ENCODE measurements around the gene TRIO.

DNA sequence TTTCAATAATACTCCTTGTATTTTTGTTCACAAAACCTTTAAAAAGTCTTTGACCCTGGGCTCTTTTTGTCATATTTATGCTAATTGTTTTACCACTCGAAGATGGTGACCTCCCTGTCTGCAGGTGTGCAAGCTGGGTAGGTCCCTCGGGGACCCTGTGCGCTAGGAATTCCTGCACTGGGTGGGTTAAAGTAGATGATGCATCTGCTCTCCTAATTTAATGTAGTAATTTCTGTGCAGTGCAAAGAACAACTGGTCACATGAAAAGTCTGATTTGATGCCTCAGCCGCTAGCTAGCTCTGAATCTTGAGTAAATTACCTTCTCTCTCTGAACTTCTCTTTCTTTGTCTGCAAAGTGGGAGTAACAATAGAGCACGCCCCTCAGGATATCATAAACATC is 299.4 kb downstream of the TRIO start:
- TF ChIP-seq, protein P1, sequence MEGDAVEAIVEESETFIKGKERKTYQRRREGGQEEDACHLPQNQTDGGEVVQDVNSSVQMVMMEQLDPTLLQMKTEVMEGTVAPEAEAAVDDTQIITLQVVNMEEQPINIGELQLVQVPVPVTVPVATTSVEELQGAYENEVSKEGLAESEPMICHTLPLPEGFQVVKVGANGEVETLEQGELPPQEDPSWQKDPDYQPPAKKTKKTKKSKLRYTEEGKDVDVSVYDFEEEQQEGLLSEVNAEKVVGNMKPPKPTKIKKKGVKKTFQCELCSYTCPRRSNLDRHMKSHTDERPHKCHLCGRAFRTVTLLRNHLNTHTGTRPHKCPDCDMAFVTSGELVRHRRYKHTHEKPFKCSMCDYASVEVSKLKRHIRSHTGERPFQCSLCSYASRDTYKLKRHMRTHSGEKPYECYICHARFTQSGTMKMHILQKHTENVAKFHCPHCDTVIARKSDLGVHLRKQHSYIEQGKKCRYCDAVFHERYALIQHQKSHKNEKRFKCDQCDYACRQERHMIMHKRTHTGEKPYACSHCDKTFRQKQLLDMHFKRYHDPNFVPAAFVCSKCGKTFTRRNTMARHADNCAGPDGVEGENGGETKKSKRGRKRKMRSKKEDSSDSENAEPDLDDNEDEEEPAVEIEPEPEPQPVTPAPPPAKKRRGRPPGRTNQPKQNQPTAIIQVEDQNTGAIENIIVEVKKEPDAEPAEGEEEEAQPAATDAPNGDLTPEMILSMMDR (IDR thresholded peaks at IDR 0.05): no peak
- no peak for TF ChIP-seq POLR2A (IDR thresholded peaks at IDR 0.05)
